ENCODE data around the gene POU3F2. TPM values are rescaled to one million over a fixed set of nuclear protein-coding genes. Genes with fewer than 3 reads are reported as not detected.

The POU3F2 gene
- total RNA-seq, 3 donors from 2014 or later (not counting 1 experiment from before 2014, with no cell fraction given): not detected

DNA sequence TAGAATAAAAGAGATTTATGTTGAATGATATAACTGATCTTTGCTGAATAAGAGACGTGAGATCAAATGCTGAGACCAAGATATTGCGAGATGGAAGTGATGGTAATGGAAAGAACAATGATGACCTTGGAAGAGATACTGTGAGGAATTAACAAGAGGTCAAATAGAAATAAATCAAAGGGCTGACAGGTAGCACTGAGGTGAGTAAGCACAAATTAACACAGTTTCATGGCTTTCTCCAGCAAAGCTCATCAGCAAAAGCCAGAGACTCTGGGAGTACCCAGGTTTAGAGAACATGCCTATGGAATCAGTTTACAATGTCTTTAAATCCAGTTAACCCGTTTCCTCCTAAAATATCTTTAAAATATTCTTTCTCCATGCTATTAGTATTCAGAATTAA, 53.3 kb downstream of the POU3F2 start:
- Histone ChIP-seq H3K27ac (ENCODE audit: low read length) (no peak overlapping the region), H3K27me3 (ENCODE audit: control insufficient read depth, insufficient read depth, low read length) (no peaks in the 10 kb centered on the region), H3K4me3 (ENCODE audit: low read length) (no peak overlapping the region), H3K36me3 (ENCODE audit: control insufficient read depth, insufficient read depth, low read length) (peaks cover 19% of the 10 kb centered on the region), H3K9me3 (ENCODE audit: control insufficient read depth, insufficient read depth, low read length) (no peaks in the 10 kb centered on the region), H3K4me1 (ENCODE audit: control insufficient read depth, insufficient read depth, low read length) (no peaks in the 10 kb centered on the region)
- no peaks in the 10 kb centered on the region for H3K9me3 Mint-ChIP-seq
- DNase-seq (no peak), ATAC-seq (no peak)
- no peaks in the 10 kb centered on the region for H3K27me3 Mint-ChIP-seq (ENCODE audit: low read depth in 2 of 2)
- H3K27ac Mint-ChIP-seq: no peak overlapping the region
- no peak overlapping the region for H3K4me3 Mint-ChIP-seq
- 100% methylated on average over 2 of the region's 3 CpGs for WGBS (ENCODE audit: insufficient coverage)
- intact Hi-C loops (cut with micrococcal nuclease): no loop called here
- no peak for TF ChIP-seq CTCF (IDR thresholded peaks at IDR 0.05)
- no peaks in the 10 kb centered on the region for H3K36me3 Mint-ChIP-seq
- peaks cover 0 to under 1% of the 10 kb centered on the region in 2 donors for H3K4me1 Mint-ChIP-seq

Other genes with a start within 250 kb of the POU3F2 start
- gene FBXL4, start 113.4 kb downstream of the POU3F2 start, total RNA-seq: 10 to 100 TPM in 2 of 3 donors, 1 to 10 TPM in 1; 8.8 to 15.1 (median 11.3) TPM